IMR-90 (cell line): ENCODE measurements around the gene SCYL3. TPM values are rescaled to one million over a fixed set of nuclear protein-coding genes. Genes with fewer than 3 reads are reported as not detected.

ENCODE experiments used
- ATAC-seq: fragments of 200-7000 bp; cut with Tn5 transposase; 2 replicates; pipeline ENCODE4 v1.9.1; 2020; ENCODE audit warnings: low read depth, mild to moderate bottlenecking, moderate library complexity
- BruUV-seq: library from RNA; stranded (reverse); fragments of 400-500 nt; replicated peaks from 2 replicates; lab custom pipeline; 2021; lab: Mats Ljungman, UMichigan
- CTCF ChIA-PET: fragments of 300-600 bp; formaldehyde crosslinking; extraction: SDS; loops from one replicate; lab custom pipeline; 2021; ENCODE audit warnings: antibody characterized with exemption; lab: Yijun Ruan, JAX
- POLR2A ChIA-PET: fragments of 300-600 bp; sonication (Branson Sonifier 250); formaldehyde crosslinking; loops from one replicate; lab custom pipeline; 2022; ENCODE audit warnings: antibody characterized with exemption; ENCODE audit not compliant: unreplicated experiment; lab: Charles Lee
- DNase-seq: peaks from one replicate; pipeline ENCODE4 v3.0.0; 2013
- H2AFZ ChIP-seq: replicated peaks from 2 replicates; pipeline ENCODE3; 2013; ENCODE audit warnings: low read length, mild to moderate bottlenecking; ENCODE audit not compliant: poor library complexity
- H2AK5ac ChIP-seq: 2 replicates; pipeline ENCODE4 v1.6.1; 2013; ENCODE audit warnings: low read depth, low read length, inconsistent platforms
- H2AK9ac ChIP-seq: replicated peaks from 2 replicates; pipeline ENCODE3; 2013; ENCODE audit warnings: mild to moderate bottlenecking, low read depth, low read length, moderate library complexity; ENCODE audit not compliant: poor library complexity
- H2BK120ac ChIP-seq: 2 replicates; pipeline ENCODE4 v1.6.1; 2013; ENCODE audit warnings: low read depth, low read length, inconsistent platforms
- H2BK15ac ChIP-seq: 3 replicates; pipeline ENCODE4 v1.6.1; 2013; ENCODE audit warnings: low read depth, low read length, inconsistent platforms
- H2BK20ac ChIP-seq: 2 replicates; pipeline ENCODE4 v1.6.1; 2013; ENCODE audit warnings: low read depth, mild to moderate bottlenecking, inconsistent platforms, low read length, moderate library complexity
- H2BK5ac ChIP-seq: 2 replicates; pipeline ENCODE4 v1.6.1; 2013; ENCODE audit warnings: mild to moderate bottlenecking, low read depth, low read length, inconsistent platforms; ENCODE audit not compliant: poor library complexity, severe bottlenecking
- H3K14ac ChIP-seq: replicated peaks from 2 replicates; pipeline ENCODE4 v1.6.1; 2013; ENCODE audit warnings: low read depth, low read length, inconsistent platforms
- H3K18ac ChIP-seq: 2 replicates; pipeline ENCODE4 v1.6.1; 2013; ENCODE audit warnings: low read depth, low read length, control low read depth
- H3K23ac ChIP-seq: 2 replicates; pipeline ENCODE4 v1.6.1; 2013; ENCODE audit warnings: low read depth, low read length, inconsistent platforms
- H3K27ac ChIP-seq: 2 replicates; pipeline ENCODE4 v1.5.1; 2013; ENCODE audit warnings: mild to moderate bottlenecking, control low read depth, low read length; ENCODE audit not compliant: insufficient read depth
- H3K27me3 ChIP-seq: 2 replicates; pipeline ENCODE4 v1.6.1; 2013; ENCODE audit warnings: low read length; ENCODE audit not compliant: control insufficient read depth, insufficient read depth
- H3K36me3 ChIP-seq: 2 replicates; pipeline ENCODE4 v1.6.1; 2013; ENCODE audit warnings: low read length, mixed read lengths; ENCODE audit not compliant: control insufficient read depth, insufficient read depth
- H3K4ac ChIP-seq: 2 replicates; pipeline ENCODE4 v1.6.1; 2013; ENCODE audit warnings: low read depth, low read length, inconsistent platforms
- H3K4me1 ChIP-seq: 2 replicates; pipeline ENCODE4 v1.6.1; 2013; ENCODE audit warnings: low read length, mixed read lengths; ENCODE audit not compliant: control insufficient read depth, insufficient read depth
- H3K4me2 ChIP-seq: 2 replicates; pipeline ENCODE4 v1.6.1; 2013; ENCODE audit warnings: low read depth, mild to moderate bottlenecking, control low read depth, low read length, moderate library complexity
- H3K4me3 ChIP-seq: 2 replicates; pipeline ENCODE4 v1.5.1; 2013; ENCODE audit warnings: low read depth, mild to moderate bottlenecking, control low read depth, low read length, moderate library complexity; ENCODE audit not compliant: insufficient read depth
- H3K56ac ChIP-seq: 2 replicates; pipeline ENCODE4 v1.6.1; 2013; ENCODE audit warnings: low read length, inconsistent platforms; ENCODE audit not compliant: insufficient read depth; ENCODE audit errors: extremely low read depth
- H3K79me1 ChIP-seq, 2 experiments: 2 replicates each; pipeline ENCODE4 v1.6.1; 2013; ENCODE audit warnings: low read length in 2 of 2, inconsistent platforms in 1 of 2, low read depth in 1 of 2
- H3K9ac ChIP-seq: 2 replicates; pipeline ENCODE4 v1.6.1; 2013; ENCODE audit warnings: low read depth, low read length, control low read depth
- H3K9me1 ChIP-seq: 2 replicates; pipeline ENCODE4 v1.6.1; 2013; ENCODE audit warnings: low read length, inconsistent platforms; ENCODE audit not compliant: insufficient read depth
- H3K9me3 ChIP-seq: 2 replicates; pipeline ENCODE4 v1.6.1; 2013; ENCODE audit warnings: low read length; ENCODE audit not compliant: control insufficient read depth, insufficient read depth
- H4K20me1 ChIP-seq: 2 replicates; pipeline ENCODE4 v1.6.1; 2013; ENCODE audit warnings: low read length, inconsistent platforms; ENCODE audit not compliant: insufficient read depth
- H4K5ac ChIP-seq: 2 replicates; pipeline ENCODE4 v1.6.1; 2013; ENCODE audit warnings: mild to moderate bottlenecking, low read depth, low read length, control low read depth
- H4K8ac ChIP-seq, 2 experiments: 2 replicates each; pipeline ENCODE4 v1.6.1; 2013; ENCODE audit warnings: low read depth in 2 of 2, low read length in 2 of 2, control low read depth in 1 of 2, inconsistent platforms in 1 of 2
- H4K91ac ChIP-seq: 2 replicates; pipeline ENCODE4 v1.6.1; 2013; ENCODE audit warnings: low read depth, low read length, inconsistent platforms; ENCODE audit not compliant: insufficient read depth
- BHLHE40 ChIP-seq: fragments of 150-350 bp; IDR thresholded peaks from 2 replicates; pipeline ENCODE4 v1.6.1; 2016; ENCODE audit warnings: mild to moderate bottlenecking, low read depth, low read length
- CEBPB ChIP-seq: IDR thresholded peaks from 2 replicates; pipeline ENCODE4 v1.6.1; 2012; ENCODE audit warnings: low read depth, low read length, improper control_type of control experiment
- CTCF ChIP-seq: conservative IDR thresholded peaks from 2 replicates; pipeline ENCODE4 v1.5.1; 2012; ENCODE audit warnings: mild to moderate bottlenecking, low read depth, low read length, improper control_type of control experiment
- ELK1 ChIP-seq: fragments of 150-350 bp; IDR thresholded peaks from 2 replicates; pipeline ENCODE4 v1.6.1; 2016; ENCODE audit warnings: low read depth, mild to moderate bottlenecking, low read length, moderate library complexity, borderline replicate concordance
- FOS ChIP-seq: fragments of 150-350 bp; IDR thresholded peaks from 2 replicates; pipeline ENCODE4 v1.6.1; 2016; ENCODE audit warnings: low read depth, low read length
- MAFK ChIP-seq: IDR thresholded peaks from 2 replicates; pipeline ENCODE4 v1.6.1; 2012; ENCODE audit warnings: low read depth, low read length, improper control_type of control experiment
- POLR2A ChIP-seq: IDR thresholded peaks from 2 replicates; pipeline ENCODE4 v1.6.1; 2012; ENCODE audit warnings: mild to moderate bottlenecking, low read depth, low read length
- RAD21 ChIP-seq: IDR thresholded peaks from 2 replicates; pipeline ENCODE4 v1.6.1; 2012; ENCODE audit warnings: low read length, improper control_type of control experiment
- RCOR1 ChIP-seq: IDR thresholded peaks from 2 replicates; pipeline ENCODE4 v1.6.1; 2012; ENCODE audit warnings: mild to moderate bottlenecking, low read length, improper control_type of control experiment; ENCODE audit not compliant: insufficient replicate concordance
- RFX5 ChIP-seq: IDR thresholded peaks from 2 replicates; pipeline ENCODE4 v1.8.0; 2012; ENCODE audit warnings: low read depth, mild to moderate bottlenecking, low read length, moderate library complexity
- SMC3 ChIP-seq: fragments of 150-350 bp; IDR thresholded peaks from 2 replicates; pipeline ENCODE4 v1.6.1; 2016; ENCODE audit warnings: low read depth, mild to moderate bottlenecking, antibody characterized with exemption, low read length, moderate library complexity
- WGBS, 2 experiments: methylation state at CpG; one replicate each; pipeline versions ENCODE4 v1.1.5 to v1.1.7; 2013; ENCODE audit warnings: missing lambda C conversion rate in 2 of 2; ENCODE audit not compliant: insufficient read length in 1 of 2; ENCODE audit errors: extremely low coverage in 2 of 2; 5-methylcytosine and 5-hydroxymethylcytosine counted together
- dilution Hi-C: fragments of 300-500 bp; cut with HindIII; formaldehyde crosslinking; loops from one replicate; pipeline ENCODE4 v1.14.3; 2018; ENCODE audit warnings: low sequenced_read_pairs; ENCODE audit not compliant: unreplicated experiment
- in situ Hi-C: fragments of 300-500 bp; cut with MboI; formaldehyde crosslinking; loops from 3 replicates; pipeline ENCODE4 v1.14.3; 2019; ENCODE audit warnings: low sequenced_read_pairs, inconsistent platforms, mixed read lengths
- intact Hi-C: fragments of 100-400 bp; cut with micrococcal nuclease; formaldehyde crosslinking; loops from 2 replicates; pipeline ENCODE4 v1.10.0; 2022
- polyA plus RNA-seq, 3 experiments: library from polyadenylated mRNA; depleted of rRNA; stranded (reverse); fragments of >200 nt; gene quantifications; 2 replicates each; pipeline ENCODE4 v1.2.3, GENCODE V29; 2012; ENCODE audit warnings: low replicate concordance in 1 of 3
- total RNA-seq: library from RNA; depleted of rRNA; stranded (reverse); fragments of >200 nt; gene quantifications from 2 replicates; pipeline ENCODE4 v1.2.3, GENCODE V29; 2012

The SCYL3 gene
- total and polyA plus RNA-seq, 2 of the 4 experiments (the other 2 are of a cell fraction) = 3.9 to 8.4 TPM

- H4K8ac ChIP-seq = no peak overlapping the region
- no peak overlapping the region for H2BK120ac ChIP-seq
- WGBS, 2 experiments = no CpG with 5 or more reads among the region's 1 CpG
- H3K14ac ChIP-seq = no peak overlapping the region
- CTCF ChIA-PET = interaction anchor here (0.9 to 1.3 kb wide), 3 partner anchors 12 to 998 kb away, joined by 3 to 6 read pairs (median 3); partner anchors contain the start of gene SCYL3
- no peak overlapping the region for H2BK5ac ChIP-seq
- no peaks in the 10 kb centered on the region for H3K36me3 ChIP-seq
- no peak overlapping the region for H2BK20ac ChIP-seq
- no peak for TF ChIP-seq ELK1
- no peak for TF ChIP-seq RFX5
- TF ChIP-seq SMC3 = no peak
- TF ChIP-seq BHLHE40 = no peak
- no peak for TF ChIP-seq CTCF
- no peak for TF ChIP-seq RAD21
- no peak for TF ChIP-seq POLR2A
- no peak for TF ChIP-seq CEBPB
- no peak for TF ChIP-seq FOS
- TF ChIP-seq RCOR1 = no peak
- TF ChIP-seq MAFK = no peak
- no peak for DNase-seq
- no peak for ATAC-seq
- H4K20me1 ChIP-seq = no peaks in the 10 kb centered on the region
- H2BK15ac ChIP-seq = no peak overlapping the region
- H3K4me1 ChIP-seq = no peaks in the 10 kb centered on the region; the same call in 1 of the 2 replicates
- no peaks in the 10 kb centered on the region for H3K27me3 ChIP-seq
- H2AK5ac ChIP-seq = no peak overlapping the region
- H3K23ac ChIP-seq = no peak overlapping the region
- no peak overlapping the region for H4K5ac ChIP-seq
- POLR2A ChIA-PET = interaction anchor here (0.6 kb wide), 1 partner anchor 20 kb away, joined by 21 read pairs; no protein-coding TSS in a partner anchor
- no peaks in the 10 kb centered on the region for H3K9me1 ChIP-seq
- no peak overlapping the region for H3K4ac ChIP-seq
- no peak overlapping the region for H3K4me3 ChIP-seq
- H3K9me3 ChIP-seq = no peaks in the 10 kb centered on the region
- no peak overlapping the region for H4K91ac ChIP-seq
- intact Hi-C loops = loop anchor here (1.0 to 10.0 kb wide), 7 partner anchors 145 to 1296 kb away; partner anchors contain the start of genes GORAB and KIFAP3
- no peak overlapping the region for H3K4me2 ChIP-seq
- H3K27ac ChIP-seq = no peak overlapping the region
- H3K56ac ChIP-seq = no peak overlapping the region
- H3K79me1 ChIP-seq = no peaks in the 10 kb centered on the region
- no TSS peak for BruUV-seq
- H2AFZ ChIP-seq = no peak overlapping the region
- dilution Hi-C loops = no loop called here
- no peak overlapping the region for H3K9ac ChIP-seq
- no peak overlapping the region for H2AK9ac ChIP-seq
- no peak overlapping the region for H3K18ac ChIP-seq
- in situ Hi-C loops = loop anchor here (25.0 kb wide), 2 partner anchors 733 to 833 kb away; partner anchors contain the start of gene PRRX1
These were observed 35.5 kb upstream of the SCYL3 start for GRCh38 chr1:169929210-169929526.
